Upper lobe of left lung (tissue), 4 donors: ENCODE data around the gene TMX1.

Experiments used
- CTCF ChIP-seq, 6 experiments: fragments of 450-650 bp in 4 of 6; fragments of 200-600 bp in 2 of 6; sonication (generic) in 2 of 6; IDR thresholded peaks; one replicate each; pipeline ENCODE4 v1.5.1; 2016 to 2019; ENCODE audit warnings: antibody characterized with exemption in 6 of 6
- POLR2AphosphoS5 ChIP-seq, 2 donors: sonication (generic); formaldehyde crosslinking; IDR thresholded peaks; one replicate each; pipeline ENCODE4 v1.5.1; 2017; ENCODE audit warnings: antibody characterized with exemption in 2 of 2

DNA sequence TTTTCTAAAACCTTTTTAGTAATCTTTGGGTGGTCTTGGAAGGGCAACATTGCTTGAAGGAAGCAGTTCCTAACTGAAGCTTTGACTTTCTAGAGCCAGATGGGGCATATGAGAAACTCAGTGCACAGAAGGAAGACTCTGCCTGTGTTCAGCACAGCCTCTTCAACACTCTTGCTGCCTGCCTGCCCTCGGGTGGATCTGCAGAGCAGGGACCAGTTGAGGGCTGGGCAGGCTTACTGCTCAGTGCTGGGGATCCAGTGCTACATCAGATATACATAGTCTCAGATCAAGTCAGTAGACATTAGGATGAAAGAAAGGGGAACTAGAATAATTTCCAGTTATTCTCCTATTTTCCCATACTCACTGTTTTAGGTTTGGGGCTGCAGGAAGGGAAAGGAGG is 29.5 kb upstream of the TMX1 start:
- TF ChIP-seq CTCF (IDR thresholded peaks at IDR 0.05): no peak
- no peak for TF ChIP-seq POLR2AphosphoS5 (IDR thresholded peaks at IDR 0.05)
